GM23248 (cell line): ENCODE results near the gene TXNRD2. TPM values are rescaled to one million over a fixed set of nuclear protein-coding genes. Genes with fewer than 3 reads are reported as not detected.

Experiments
- DNase-seq: peaks from one replicate; pipeline ENCODE4 v3.0.0-alpha.2; 2015
- H2AFZ ChIP-seq: fragments of 200-600 bp; sonication (generic); 2 replicates; pipeline ENCODE4 v1.6.1; 2016; ENCODE audit warnings: antibody characterized with exemption
- H3F3A ChIP-seq: fragments of 200-600 bp; sonication (generic); 2 replicates; pipeline ENCODE4 v1.6.1; 2016; ENCODE audit warnings: mild to moderate bottlenecking, antibody characterized with exemption, mixed run types; ENCODE audit not compliant: insufficient read depth
- H3K27ac ChIP-seq: fragments of 200-600 bp; sonication (generic); 2 replicates; pipeline ENCODE4 v1.5.1; 2016; ENCODE audit warnings: mild to moderate bottlenecking
- H3K27me3 ChIP-seq: fragments of 200-600 bp; sonication (generic); replicated peaks from 2 replicates; pipeline ENCODE4 v1.6.1; 2016; ENCODE audit warnings: mild to moderate bottlenecking; ENCODE audit not compliant: insufficient read depth
- H3K36me3 ChIP-seq: fragments of 200-600 bp; sonication (generic); 2 replicates; pipeline ENCODE4 v1.6.1; 2016; ENCODE audit warnings: low read depth, mild to moderate bottlenecking
- H3K4me1 ChIP-seq: fragments of 200-600 bp; sonication (generic); 2 replicates; pipeline ENCODE4 v1.6.1; 2016; ENCODE audit warnings: mild to moderate bottlenecking; ENCODE audit not compliant: insufficient read depth
- H3K4me2 ChIP-seq: fragments of 200-600 bp; sonication (generic); one replicate; pipeline ENCODE4 v1.6.1; 2016; ENCODE audit warnings: mild to moderate bottlenecking; ENCODE audit not compliant: unreplicated experiment
- H3K4me3 ChIP-seq: fragments of 200-600 bp; sonication (generic); 2 replicates; pipeline ENCODE4 v1.5.1; 2016; ENCODE audit warnings: mild to moderate bottlenecking
- H3K79me2 ChIP-seq: fragments of 200-600 bp; sonication (generic); 2 replicates; pipeline ENCODE4 v1.6.1; 2016; ENCODE audit warnings: mild to moderate bottlenecking; ENCODE audit not compliant: insufficient read depth
- H3K9ac ChIP-seq: fragments of 200-600 bp; sonication (generic); 2 replicates; pipeline ENCODE4 v1.6.1; 2016; ENCODE audit warnings: mild to moderate bottlenecking
- H3K9me2 ChIP-seq: fragments of 200-600 bp; sonication (generic); 2 replicates; pipeline ENCODE4 v1.6.1; 2016; ENCODE audit warnings: mixed run types, mild to moderate bottlenecking, moderate library complexity; ENCODE audit not compliant: insufficient read depth
- H3K9me3 ChIP-seq: fragments of 200-600 bp; sonication (generic); one replicate; pipeline ENCODE4 v1.6.1; 2017; ENCODE audit warnings: low read depth
- H4K20me1 ChIP-seq: fragments of 200-600 bp; sonication (generic); 2 replicates; pipeline ENCODE4 v1.6.0; 2016; ENCODE audit not compliant: insufficient read depth
- EZH2 ChIP-seq: fragments of 200-600 bp; sonication (generic); IDR thresholded peaks from 2 replicates; pipeline ENCODE4 v1.6.1; 2018; ENCODE audit warnings: antibody characterized with exemption, mild to moderate bottlenecking; ENCODE audit not compliant: insufficient read depth, poor library complexity, severe bottlenecking
- EZH2phosphoT487 ChIP-seq: fragments of 200-600 bp; sonication (generic); IDR thresholded peaks from 2 replicates; pipeline ENCODE4 v1.6.1; 2018; ENCODE audit warnings: antibody characterized with exemption, moderate library complexity, mild to moderate bottlenecking, low read depth; ENCODE audit not compliant: insufficient read depth
- WGBS, 2 experiments: methylation state at CpG; one replicate each; pipeline ENCODE4 v1.1.6; 2015 to 2017; ENCODE audit warnings: low lambda C conversion rate in 2 of 2, low coverage in 1 of 2; ENCODE audit errors: missing lambda C conversion rate in 2 of 2; 5-methylcytosine and 5-hydroxymethylcytosine counted together
- in situ Hi-C: fragments of 300-500 bp; cut with MboI; formaldehyde crosslinking; loops from 2 replicates; pipeline ENCODE4 v1.15.0; 2020
- polyA plus RNA-seq: library from polyadenylated mRNA; unstranded; fragments of >200 nt; fragmentation: Nextera tagmentation; extraction: Ambion mirVana; gene quantifications from 2 replicates; pipeline ENCODE4 v1.2.1, GENCODE V29; 2016
- total RNA-seq: library from RNA; depleted of rRNA; stranded (reverse); fragments of >200 nt; shearing (Covaris generic); gene quantifications from 2 replicates; pipeline ENCODE4 v1.2.3, GENCODE V29; 2014

TXNRD2 gene
- total and polyA plus RNA-seq, 2 experiments from 2014 or later, result 20.1 to 24.8 TPM

- Histone ChIP-seq H3K79me2 (no peaks in the 10 kb centered on the region), H3K4me3 (no peak overlapping the region), H3F3A (no peaks in the 10 kb centered on the region), H2AFZ (no peak overlapping the region), H3K4me1 (no peaks in the 10 kb centered on the region), H3K27me3 (no peaks in the 10 kb centered on the region), H3K36me3 (no peaks in the 10 kb centered on the region), H3K27ac (no peak overlapping the region), H3K9ac (no peak overlapping the region), H4K20me1 (no peaks in the 10 kb centered on the region), H3K9me2 (no peaks in the 10 kb centered on the region), H3K9me3 (no peaks in the 10 kb centered on the region), H3K4me2 (no peak overlapping the region)
- in situ Hi-C loops, result no loop called here
- no peak for DNase-seq
- no peak for TF ChIP-seq EZH2phosphoT487
- no peak for TF ChIP-seq EZH2
- 95 to 96% methylated on average over 39 to 46 of the region's 46 CpGs for WGBS, 2 experiments
Measured at GRCh38 chr22:19973551-19974267, 32.1 kb upstream of the TXNRD2 start.

GRCh38 chr22:19972652-19973550 lies 31.3 kb upstream of the TXNRD2 start:
- H2AFZ ChIP-seq, result no peak overlapping the region
- H3K9me3 ChIP-seq, result no peaks in the 10 kb centered on the region
- no peak overlapping the region for H3K9ac ChIP-seq
- no peaks in the 10 kb centered on the region for H4K20me1 ChIP-seq
- H3F3A ChIP-seq, result no peaks in the 10 kb centered on the region
- no peaks in the 10 kb centered on the region for H3K9me2 ChIP-seq
- H3K79me2 ChIP-seq, result no peaks in the 10 kb centered on the region
- in situ Hi-C loops, result no loop called here
- WGBS, 2 experiments, result 90 to 96% methylated on average over 20 to 50 of the region's 50 CpGs
- H3K27me3 ChIP-seq, result no peaks in the 10 kb centered on the region
- TF ChIP-seq EZH2phosphoT487, result no peak
- no peak for TF ChIP-seq EZH2
- no peak overlapping the region for H3K4me2 ChIP-seq
- no peaks in the 10 kb centered on the region for H3K4me1 ChIP-seq
- H3K27ac ChIP-seq, result no peak overlapping the region
- DNase-seq, result no peak
- no peaks in the 10 kb centered on the region for H3K36me3 ChIP-seq
- H3K4me3 ChIP-seq, result no peak overlapping the region

GRCh38 chr22:19972251-19972650 lies 30.6 kb upstream of the TXNRD2 start:
- H3K9ac ChIP-seq, result no peak overlapping the region
- TF ChIP-seq EZH2phosphoT487, result no peak
- TF ChIP-seq EZH2, result no peak
- in situ Hi-C loops, result no loop called here
- no peaks in the 10 kb centered on the region for H3K9me3 ChIP-seq
- H3K36me3 ChIP-seq, result no peaks in the 10 kb centered on the region
- no peaks in the 10 kb centered on the region for H3K27me3 ChIP-seq
- no peaks in the 10 kb centered on the region for H3F3A ChIP-seq
- H3K79me2 ChIP-seq, result no peaks in the 10 kb centered on the region
- H3K4me1 ChIP-seq, result no peaks in the 10 kb centered on the region
- no peak overlapping the region for H3K4me2 ChIP-seq
- 81 to 82% methylated on average over 9 of the region's 9 CpGs for WGBS, 2 experiments
- no peak overlapping the region for H2AFZ ChIP-seq
- no peak overlapping the region for H3K4me3 ChIP-seq
- no peaks in the 10 kb centered on the region for H3K9me2 ChIP-seq
- DNase-seq, result no peak
- no peak overlapping the region for H3K27ac ChIP-seq
- H4K20me1 ChIP-seq, result no peaks in the 10 kb centered on the region

GRCh38 chr22:19971276-19972124 lies 29.9 kb upstream of the TXNRD2 start:
- Histone ChIP-seq H3K9me3 (no peaks in the 10 kb centered on the region), H3K4me1 (no peaks in the 10 kb centered on the region), H3K36me3 (no peaks in the 10 kb centered on the region; the same call in 1 of the 2 replicates), H3K9me2 (no peaks in the 10 kb centered on the region), H3F3A (no peaks in the 10 kb centered on the region), H3K9ac (no peak overlapping the region), H3K4me2 (no peak overlapping the region), H2AFZ (no peak overlapping the region), H4K20me1 (no peaks in the 10 kb centered on the region), H3K27me3 (no peaks in the 10 kb centered on the region), H3K79me2 (no peaks in the 10 kb centered on the region), H3K27ac (no peak overlapping the region), H3K4me3 (no peak overlapping the region)
- no peak for DNase-seq
- in situ Hi-C loops, result no loop called here
- 64 to 65% methylated on average over 24 to 28 of the region's 28 CpGs for WGBS, 2 experiments
- no peak for TF ChIP-seq EZH2phosphoT487
- TF ChIP-seq EZH2, result no peak
